TTC549 (cell line): ENCODE measurements around the gene TRIM43.
"Not testable (repeated sequence)": the region's sequence is repeated elsewhere in the genome, so short reads cannot be mapped to it uniquely, and the experiment has no call there.

ENCODE experiments used
- FAIRE-seq: peaks from 2 replicates; lab custom pipeline; 2012; peaks lifted over from hg19 to GRCh38; lab: Jason Lieb, UNC

Gene TRIM43

DNA sequence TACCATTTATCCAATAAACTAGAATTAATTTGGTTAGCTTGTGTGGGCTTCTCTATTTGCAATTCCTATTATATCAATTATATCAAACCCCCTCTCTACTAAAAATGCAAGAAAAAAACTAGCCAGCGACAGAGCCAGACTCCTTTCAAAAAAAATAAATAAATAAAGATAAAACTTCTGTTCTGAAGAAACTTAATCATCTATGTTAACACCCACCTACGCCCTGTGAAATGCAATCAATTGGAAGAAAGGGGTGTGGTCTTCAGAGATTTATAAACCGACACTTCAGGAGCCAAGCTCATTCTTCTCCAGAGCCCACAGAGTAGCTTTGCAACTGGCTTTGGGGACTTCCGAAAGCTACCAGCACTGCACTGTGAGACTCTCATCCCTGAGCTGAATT is at the start of gene TRIM43:
Gene TRIM43 (plus strand): TSS at position 301 of the 400 bp plus-strand sequence. CDS start 2,023 bp downstream, outside the sequence.
- FAIRE-seq: not testable (repeated sequence)

DNA sequence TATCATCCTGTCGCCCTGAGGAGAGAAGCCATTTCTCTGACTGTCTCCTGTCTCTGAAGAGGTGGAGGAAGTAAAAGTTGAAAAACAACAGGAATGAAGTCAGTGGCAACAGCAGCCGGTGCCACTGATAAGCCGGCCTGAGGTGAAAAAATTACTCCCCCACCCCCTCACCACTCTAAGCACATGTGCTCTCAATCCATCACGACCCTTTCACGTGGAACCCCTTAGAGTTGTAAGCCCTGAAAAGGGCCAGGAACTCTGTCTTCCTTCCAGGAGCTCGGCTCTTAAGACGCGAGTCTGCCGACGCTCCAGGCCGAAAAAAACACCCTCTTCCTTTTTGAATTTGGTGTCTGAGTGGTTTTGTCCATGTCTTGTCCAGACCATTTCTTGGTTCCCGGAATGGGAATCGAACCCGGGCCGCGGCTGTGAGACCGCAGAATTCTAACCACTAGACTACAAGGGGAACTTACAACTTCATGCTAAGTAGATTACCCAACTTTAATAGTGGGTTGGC is 40.7 kb upstream of the TRIM43 start:
- FAIRE-seq: no peak

DNA sequence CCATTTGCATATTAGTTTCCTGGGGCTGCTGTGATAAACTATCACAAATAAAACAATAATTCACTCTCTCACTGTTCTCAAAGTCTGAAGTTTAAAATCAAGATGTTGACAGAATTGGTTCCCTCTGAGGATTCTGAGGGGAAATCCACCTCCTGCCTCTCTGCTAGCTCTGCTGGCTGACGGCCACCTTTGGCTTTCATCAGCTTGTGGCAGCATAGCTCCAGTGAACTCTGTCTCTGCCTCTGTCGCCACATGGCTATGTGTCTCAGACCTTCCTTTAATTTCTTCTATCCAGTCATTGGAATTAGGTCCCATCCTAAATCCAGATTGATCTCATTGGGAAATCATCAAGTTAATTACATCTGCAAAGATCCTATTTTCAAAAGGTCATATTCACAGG is 38.9 kb upstream of the TRIM43 start:
- FAIRE-seq: no peak

DNA sequence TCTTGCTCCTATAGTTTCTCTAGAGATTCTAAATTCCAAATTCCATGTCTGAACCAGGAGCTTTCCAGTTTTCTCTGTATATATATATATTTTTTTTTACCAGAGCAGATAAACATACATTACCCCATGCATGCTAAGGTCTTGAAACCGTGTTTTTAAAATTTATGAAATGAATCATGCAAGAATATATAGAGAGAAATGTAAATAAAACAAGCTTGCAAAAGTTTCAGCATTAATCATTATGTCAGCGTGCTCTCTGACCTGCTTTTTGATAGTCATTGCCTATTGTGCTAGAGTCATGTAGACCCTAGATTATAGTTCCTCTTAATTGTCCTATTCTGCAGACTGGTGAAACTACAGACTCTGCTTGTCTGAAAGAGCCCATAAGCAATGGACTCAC is 22.6 kb upstream of the TRIM43 start:
- FAIRE-seq: no peak

DNA sequence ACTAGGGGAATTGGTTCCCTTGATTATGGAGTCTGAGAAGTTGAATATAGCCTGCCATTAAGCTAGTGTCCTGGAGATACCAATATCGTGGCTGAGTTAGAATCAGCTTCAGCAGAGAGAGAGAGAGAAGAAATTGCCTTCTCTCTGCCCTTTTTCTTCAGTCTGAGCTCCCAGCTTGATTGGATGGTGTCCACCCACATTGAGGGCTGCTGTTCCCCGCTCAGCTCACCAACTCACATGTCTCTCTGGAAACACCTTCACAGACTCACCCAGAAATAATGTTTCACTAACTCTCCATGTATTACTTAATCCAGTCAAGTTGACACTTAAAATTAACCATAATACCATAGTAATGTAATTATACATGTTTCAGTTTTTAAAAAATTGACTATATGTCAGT is 17.9 kb upstream of the TRIM43 start:
- no peak for FAIRE-seq

DNA sequence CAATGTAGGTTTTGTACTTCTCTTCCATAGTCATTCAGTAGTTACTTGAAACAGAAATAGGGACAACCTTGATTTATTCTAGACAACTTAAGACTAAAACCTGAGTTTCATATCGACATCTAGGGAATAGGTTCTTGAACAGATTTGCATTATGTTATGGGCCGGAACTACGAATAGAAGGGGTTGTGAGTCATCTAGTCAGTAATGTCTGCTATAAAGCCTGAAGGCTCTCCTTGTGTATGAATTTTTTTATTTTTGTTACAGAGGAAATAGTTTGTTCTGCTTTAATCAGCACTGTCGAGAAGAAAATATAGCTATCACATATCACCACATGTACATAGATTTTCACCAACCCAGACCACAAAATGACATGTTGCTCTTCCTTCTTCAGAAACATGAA is 17.3 kb upstream of the TRIM43 start:
- no peak for FAIRE-seq

DNA sequence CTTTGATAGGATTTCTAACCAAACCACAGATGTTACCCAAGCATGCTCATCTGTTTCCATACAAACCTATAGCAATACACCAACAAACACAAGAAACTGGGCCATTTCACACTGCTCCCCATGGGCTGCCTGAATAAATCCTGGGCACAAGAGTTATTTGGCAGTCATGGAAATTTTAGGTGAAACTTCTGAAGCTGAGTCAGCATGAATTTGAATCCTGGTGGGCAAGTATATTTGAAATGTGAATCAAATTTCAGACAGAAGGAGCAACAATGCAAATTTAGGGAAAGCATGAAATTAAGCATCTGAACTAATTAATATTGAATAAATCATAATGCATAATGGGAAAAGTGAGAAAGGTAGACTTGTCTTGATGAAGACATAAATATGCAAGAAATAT is 15.9 kb upstream of the TRIM43 start:
- no peak for FAIRE-seq

DNA sequence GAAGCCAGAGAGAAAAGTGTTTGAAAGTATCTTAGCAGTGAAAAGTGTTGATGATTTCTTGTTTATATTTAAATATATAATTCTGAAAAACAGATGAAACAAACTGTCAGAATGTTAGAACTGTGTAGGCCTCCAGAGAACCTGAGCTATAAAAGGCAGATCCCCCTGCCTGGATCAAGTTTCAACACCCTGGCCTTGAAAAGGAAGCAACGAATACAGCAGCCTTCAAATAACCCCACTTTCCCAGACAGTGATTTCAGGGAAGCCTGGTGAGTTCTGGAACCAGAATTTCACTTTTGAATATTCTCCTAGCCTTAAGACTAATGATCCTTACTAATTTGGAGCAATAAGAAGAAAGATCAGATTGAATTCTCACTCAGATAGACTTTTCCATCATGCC is 13.3 kb upstream of the TRIM43 start:
- FAIRE-seq: no peak

DNA sequence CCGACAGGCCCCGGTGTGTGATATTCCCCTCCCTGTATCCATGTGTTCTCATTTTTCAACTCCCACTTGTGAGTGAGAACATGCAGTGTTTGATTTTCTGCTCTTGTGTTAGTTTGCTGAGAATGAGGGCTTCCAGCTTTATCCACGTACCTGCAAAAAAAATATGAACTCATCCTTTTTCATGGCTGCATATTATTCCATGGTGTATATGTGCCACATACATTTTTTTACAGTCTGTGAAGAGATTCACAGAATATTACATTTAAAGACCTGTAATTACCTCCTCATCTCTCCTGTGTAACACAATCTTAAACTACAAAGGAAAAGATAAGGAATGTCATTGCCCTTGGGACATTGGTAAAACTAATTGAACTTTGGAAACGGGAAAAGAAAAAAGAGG is 8.3 kb upstream of the TRIM43 start:
- not testable (repeated sequence) for FAIRE-seq

DNA sequence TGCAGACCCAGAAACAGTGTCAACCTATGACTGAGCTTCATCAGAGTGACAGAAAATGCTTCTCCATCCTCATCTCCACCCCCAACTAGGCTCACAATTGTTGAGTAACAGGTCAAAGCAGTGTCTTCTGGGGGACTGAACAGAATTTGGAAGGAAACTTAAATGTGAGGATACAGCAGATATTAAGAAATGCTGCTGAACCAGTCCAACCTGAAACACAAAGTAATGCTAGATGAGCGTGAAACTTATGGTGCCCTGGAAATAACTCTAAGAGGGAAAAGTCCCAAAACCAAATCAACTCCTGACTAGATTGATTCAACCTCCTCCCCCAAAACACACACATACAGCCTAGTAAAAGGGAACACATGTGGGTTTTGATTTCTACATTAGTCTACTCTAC is 7.5 kb upstream of the TRIM43 start:
- not testable (repeated sequence) for FAIRE-seq

DNA sequence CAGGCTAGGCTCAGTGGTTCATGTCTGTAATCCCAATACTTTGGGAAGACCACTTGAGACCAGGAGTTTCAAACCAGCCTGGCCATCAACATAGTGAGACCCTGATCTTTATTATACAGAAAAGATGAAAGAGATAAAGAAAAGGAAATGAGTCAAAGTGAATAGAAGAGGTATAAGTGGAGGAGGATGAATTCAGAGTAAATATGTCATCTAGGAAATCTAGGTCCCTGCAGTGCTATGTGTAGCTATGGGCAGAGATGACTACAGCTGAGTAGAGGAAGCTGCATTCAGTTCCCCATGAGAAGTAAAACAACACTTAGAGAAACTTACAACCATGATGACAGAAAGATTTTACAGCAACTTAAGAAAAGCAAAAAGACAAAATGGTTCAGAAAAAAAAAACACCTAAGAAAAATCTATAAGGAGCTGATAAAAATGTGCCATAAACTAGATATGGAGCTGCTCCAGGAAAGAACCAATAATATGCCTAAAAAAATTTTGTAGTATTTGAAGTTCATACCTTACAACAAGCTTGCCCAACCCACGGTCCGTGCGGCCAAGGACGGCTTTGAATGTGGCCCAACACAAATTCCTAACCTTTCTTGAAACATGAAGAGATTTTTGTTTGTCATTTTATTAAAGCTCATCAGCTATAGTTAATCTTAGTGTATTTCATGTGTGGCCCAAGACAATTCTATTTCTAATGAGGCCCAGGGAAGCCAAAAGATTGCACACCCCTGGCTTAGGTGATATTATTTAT is 1.8 kb upstream of the TRIM43 start:
- not testable (repeated sequence) for FAIRE-seq

DNA sequence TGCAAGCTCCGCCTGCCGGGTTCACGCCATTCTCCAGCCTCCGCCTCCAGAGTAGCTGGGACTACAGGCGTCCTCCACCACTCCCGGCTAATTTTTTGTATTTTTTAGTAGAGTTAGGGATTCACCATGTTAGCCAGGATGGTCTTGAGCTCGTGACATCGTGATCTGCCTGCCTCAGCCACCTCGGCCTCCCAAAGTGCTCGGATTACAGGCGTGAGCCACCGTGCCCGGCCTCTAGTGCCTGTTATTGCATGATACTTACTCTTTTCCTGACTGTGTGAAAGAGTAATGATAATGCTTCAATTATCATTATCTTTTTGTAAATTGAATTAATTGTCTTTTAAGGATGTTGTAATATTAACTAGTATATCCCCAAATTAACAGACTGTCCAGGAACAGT is 1.2 kb downstream of the TRIM43 start:
- not testable (repeated sequence) for FAIRE-seq

DNA sequence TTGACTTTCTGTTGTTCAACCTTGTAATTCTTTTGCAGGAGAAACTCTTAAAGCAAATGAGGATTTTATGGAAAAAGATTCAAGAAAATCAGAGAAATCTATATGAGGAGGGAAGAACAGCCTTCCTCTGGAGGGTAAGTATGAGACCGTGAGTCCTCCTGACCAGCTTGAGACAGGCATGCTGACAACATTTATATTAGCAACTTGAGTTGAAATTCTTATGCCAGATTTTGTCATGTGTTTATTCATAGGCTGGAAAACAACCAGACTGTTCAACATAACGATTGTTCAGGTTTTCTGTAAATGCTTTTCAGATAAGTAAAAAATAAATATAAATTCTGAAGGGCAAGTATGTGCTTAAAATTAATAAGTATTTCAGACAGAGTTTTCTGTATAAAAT is 3.2 kb downstream of the TRIM43 start:
- not testable (repeated sequence) for FAIRE-seq

DNA sequence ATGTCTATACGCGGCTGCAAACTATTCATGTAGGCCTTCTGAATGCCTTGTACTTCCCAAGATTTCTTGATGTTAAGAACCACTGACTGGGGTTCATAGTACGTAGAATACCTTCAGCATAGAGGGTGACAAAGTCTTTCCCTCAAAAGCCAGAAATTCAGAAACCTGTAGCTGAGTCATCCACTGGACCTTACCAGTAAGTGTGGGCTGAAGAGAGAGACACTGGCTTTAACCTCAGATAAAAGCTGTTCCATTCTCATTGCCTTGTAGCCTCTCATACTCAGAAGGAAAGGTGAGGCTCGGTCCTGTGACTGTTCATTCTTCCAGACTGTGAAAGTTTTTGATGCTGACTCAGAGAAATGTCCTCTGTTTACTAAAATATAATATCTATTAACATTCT is 9.5 kb downstream of the TRIM43 start:
- not testable (repeated sequence) for FAIRE-seq

DNA sequence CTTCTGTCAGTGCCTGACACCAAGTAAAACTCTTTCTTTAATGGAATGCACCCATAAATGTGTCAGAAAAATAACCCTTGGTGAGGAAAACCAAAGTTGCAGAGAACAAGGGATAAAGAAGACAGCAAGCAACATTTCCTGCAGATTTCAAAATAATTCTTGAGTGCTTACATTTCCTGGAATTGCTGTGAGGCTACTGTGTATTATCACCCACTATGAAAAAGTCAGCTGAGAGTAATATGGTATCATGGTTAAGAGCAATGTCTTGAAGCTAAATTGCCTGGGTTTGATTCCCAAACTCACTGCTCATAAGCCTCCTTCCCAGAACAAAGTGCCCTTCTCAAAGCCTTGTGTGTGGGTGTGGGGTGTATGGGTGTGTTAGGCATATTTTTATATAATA is 10.3 kb downstream of the TRIM43 start:
- not testable (repeated sequence) for FAIRE-seq

DNA sequence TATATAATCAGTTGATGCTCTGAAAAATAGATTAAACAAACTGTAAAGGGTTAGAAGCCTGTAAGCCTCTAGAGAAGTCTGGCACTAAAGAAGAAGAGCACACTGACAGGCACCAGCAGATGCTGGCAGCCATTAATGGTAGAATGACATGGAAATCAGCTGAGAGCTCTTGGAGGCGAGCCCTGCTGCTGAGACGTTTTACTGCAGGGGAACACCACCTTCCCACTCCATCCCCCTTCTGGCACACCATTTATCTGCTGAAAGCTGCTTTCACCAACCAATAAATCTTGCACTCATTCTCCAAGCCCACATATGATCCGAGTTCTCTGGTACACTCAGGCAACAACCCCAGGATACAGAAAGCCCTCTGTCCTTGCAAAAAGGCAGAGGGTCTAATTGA is 16.6 kb downstream of the TRIM43 start:
- not testable (repeated sequence) for FAIRE-seq

DNA sequence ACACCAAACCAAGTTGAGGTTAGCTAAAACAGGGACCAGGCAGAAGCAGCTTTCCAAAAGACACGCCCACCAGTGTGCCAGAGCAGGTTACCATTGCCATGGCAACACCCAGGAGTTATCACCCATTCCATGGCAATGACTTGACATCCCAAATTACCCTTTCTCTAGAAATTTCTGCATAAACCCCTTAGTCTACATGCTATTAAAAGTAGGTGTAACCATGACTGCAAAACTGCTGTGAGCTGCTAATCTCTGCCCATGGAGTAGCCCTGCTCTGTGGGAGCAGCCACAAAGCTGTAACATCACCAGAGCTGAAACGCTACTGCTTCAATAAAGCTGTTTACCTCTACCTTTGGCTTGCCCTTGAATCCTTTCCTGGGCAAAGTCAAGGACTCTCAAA is 18.0 kb downstream of the TRIM43 start:
- not testable (repeated sequence) for FAIRE-seq

DNA sequence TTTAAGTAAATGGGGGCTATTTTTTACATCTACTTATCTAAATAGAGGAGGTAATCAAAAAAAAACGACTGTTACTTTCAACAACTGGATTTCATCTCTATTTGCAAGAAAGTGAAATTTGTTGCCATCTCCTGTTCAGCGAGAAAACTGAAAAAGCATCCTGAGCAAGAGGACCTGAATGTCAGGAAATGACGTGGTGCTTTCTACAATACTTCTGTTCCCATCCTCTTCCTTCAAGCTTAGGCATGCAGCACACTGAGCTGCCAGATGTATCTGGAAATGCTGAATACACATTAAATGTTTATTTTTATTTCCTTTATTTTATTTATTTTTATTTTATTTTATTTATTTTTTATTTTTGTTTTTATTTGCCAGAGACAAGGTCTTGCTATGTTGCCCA is 21.2 kb downstream of the TRIM43 start:
- not testable (repeated sequence) for FAIRE-seq

DNA sequence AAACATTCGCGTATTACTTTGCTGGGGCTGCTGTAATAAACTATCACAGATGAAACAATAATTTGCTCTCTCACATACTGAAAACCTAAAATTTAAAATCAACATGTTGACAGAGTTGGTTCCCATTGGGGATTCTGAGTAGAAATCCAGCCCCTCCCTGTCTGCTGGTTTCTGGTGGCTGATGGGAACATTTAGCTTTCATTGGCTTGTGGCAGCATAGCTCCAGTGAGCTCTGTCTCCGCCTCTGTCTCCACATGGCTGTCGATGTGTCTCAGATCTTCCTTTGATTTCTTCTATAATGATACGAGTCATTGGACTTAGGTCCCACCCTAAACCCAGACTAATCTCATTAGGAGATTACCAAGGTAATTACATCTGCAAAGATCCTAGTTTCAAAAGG is 30.9 kb downstream of the TRIM43 start:
- not testable (repeated sequence) for FAIRE-seq

DNA sequence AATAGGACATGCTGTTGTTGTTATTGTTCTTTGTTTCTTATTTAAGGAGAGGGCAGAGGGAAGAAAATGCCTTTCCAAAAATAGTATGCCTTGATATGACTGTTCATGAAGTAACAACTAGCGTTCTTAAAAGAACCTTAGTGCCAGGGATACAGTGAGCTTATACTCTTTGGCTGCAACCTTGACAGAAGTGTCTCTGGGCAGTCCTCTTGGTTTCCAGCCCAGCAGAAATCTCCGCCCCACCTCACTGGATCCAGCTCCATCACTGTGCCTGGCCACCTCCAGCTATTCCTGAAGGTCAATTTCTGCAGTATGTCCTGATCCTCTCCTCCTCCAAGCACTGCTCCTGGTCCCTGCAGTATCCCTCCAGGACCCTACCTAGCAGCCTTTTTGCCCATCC is 39.2 kb downstream of the TRIM43 start:
- not testable (repeated sequence) for FAIRE-seq

DNA sequence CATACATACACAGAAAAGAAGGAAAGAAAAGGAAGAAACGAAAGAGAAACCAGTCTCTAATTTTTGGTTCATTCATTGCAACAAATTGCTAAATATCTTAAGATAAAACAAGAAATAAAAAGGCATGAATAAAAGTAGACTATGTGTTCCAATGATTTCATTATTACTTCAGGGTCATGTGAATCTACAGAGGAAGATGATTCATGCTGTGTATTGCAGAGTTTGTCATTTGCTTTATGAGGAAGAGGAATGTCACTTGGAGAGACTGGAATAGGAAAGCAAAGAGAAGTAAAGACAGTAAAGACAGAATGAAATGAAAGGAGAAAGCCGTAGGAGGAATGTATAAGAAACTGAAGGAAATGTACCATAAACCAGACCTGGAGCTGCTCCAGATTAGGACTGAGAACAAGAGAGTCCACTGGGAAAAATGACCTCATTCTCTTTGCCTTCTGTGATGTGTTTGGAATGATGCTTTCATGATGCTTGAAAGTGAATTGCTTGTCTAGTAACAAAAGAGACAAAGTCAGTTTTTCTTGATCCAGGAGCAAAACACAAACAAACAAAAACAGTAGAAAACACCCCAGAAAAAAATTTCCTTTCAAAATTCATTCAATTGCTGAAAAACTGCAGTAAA is 41.9 kb downstream of the TRIM43 start:
- not testable (repeated sequence) for FAIRE-seq

DNA sequence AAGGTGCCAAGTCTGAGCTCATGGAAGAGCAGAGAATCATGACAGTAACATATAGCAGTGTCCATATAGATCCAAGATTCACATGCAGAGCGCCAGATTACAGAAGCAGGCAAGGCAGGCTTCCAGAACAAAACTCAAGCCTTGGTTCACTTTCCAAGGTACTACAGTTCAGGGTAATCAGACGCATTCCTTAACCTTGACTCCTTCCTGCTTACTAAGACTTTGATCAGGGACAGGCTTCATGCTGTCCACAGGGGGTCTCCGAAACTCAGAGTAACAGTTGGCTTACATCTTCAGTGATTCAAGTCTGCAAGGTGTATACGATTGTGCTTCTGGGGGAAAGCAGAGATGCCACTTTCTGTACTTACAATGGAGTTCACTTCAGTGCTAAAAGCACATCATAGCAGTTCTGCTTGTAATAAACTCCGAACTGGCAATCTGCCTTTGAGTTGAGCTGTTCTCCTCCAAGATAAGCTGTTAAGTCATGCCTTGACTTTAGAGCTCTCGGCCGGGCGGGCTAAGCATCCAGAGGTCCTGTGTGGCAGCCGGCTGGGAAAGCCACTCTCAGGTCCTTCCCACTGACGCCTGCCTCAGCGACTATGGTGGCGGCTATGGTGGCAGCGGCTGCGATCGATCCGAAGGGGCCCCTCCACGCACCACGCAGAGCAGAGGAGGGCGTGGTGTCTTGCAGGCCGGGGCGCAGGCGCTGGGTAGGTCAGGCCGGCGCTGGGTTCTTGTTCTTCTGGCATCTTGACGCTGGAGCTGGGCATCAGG is 48.9 kb downstream of the TRIM43 start:
- FAIRE-seq: not testable (repeated sequence)

DNA sequence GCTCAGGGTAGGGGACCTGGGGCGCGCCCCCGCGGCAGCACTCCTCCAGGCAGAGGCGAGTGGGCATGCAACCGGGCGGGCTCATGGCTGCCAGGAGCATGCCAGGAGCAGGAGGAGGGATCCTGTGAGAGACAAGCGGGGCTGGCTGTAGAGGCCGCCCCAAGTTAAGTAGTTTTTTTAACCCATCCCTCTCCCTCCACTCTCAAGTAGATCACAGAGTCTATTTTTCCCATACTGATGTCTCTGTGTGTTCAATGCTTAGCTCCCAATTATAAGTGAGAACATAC is 49.4 kb downstream of the TRIM43 start:
- FAIRE-seq: not testable (repeated sequence)
